ENCODE data around the gene DNAI2.

DNA sequence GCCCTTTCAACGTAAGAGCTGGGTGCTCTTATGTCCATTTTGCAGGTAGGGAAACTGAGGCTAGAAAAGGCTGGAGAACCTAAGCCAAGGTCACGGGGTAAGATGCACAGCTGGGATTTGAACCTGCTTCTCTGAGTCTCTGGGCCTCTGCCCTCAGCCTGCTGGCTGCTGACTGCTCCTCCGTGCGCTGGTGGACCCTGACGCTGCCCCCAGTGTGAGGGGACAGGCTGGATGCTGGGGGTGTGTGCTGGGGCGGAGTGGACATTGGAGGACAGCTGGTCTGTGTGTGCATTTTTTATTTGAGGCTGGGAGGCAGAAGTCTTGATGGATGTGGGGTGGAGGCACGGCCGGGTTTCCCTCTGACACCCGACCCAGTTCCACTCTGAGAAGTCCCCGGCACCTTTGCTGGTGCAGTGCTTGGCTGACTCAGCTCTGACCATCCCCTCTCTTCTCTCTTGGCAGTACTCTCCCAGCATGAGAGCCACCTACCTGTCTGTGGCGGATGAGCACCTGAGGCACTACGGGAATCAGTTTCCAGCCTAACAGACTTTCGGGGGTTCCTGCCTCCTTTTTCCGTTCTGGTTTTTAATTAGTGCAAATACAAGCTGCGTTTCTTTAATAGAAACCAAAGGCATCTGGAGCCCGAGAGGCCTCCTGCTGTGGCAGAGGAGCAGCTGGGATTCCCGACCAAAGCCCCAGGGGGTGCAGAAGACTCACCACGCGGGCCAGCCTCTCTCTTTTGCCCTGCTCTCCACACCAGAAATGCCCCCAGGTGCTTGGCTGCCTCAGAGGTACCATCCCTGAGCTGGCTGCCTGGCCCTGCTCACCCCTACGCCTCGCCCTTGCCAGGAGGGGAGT, 14.1 kb upstream of the DNAI2 start:
- TF ChIP-seq, protein P1, sequence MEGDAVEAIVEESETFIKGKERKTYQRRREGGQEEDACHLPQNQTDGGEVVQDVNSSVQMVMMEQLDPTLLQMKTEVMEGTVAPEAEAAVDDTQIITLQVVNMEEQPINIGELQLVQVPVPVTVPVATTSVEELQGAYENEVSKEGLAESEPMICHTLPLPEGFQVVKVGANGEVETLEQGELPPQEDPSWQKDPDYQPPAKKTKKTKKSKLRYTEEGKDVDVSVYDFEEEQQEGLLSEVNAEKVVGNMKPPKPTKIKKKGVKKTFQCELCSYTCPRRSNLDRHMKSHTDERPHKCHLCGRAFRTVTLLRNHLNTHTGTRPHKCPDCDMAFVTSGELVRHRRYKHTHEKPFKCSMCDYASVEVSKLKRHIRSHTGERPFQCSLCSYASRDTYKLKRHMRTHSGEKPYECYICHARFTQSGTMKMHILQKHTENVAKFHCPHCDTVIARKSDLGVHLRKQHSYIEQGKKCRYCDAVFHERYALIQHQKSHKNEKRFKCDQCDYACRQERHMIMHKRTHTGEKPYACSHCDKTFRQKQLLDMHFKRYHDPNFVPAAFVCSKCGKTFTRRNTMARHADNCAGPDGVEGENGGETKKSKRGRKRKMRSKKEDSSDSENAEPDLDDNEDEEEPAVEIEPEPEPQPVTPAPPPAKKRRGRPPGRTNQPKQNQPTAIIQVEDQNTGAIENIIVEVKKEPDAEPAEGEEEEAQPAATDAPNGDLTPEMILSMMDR (IDR thresholded peaks at IDR 0.05): no peak
- no peak for TF ChIP-seq POLR2A (IDR thresholded peaks at IDR 0.05)

All from testis (tissue), 2 donors.